Small intestine (tissue), 4 donors: ENCODE results near the gene KRT3. TPM values are rescaled to one million over a fixed set of nuclear protein-coding genes. Genes with fewer than 3 reads are reported as not detected.

Source experiments
- polyA plus RNA-seq, 4 donors: library from polyadenylated mRNA; stranded (reverse) in 3 of 4; unstranded in 1 of 4; fragments of 200-250 nt in 3 of 4; fragments of 120-200 nt in 1 of 4; gene quantifications; one replicate each; pipeline versions ENCODE4 v1.2.1 to v1.2.3, GENCODE V29; 2013
- donor health status: healthy with polysubstance abuse.
- donor health status: Bipolar disorder and iron deficiency.
- donor health status: healthy.

Gene KRT3
- polyA plus RNA-seq, 4 donors, result not detected

Other genes starting within 250 kb of the KRT3 start
- gene KRT71, start 243.0 kb downstream of the KRT3 start, polyA plus RNA-seq, result not detected
- under 1 TPM in 1 of 4 donors, not detected in 3; 0.27 TPM for gene KRT74, start 222.3 kb downstream of the KRT3 start, polyA plus RNA-seq
- 10 to 100 TPM in 1 of 4 donors, 1 to 10 TPM in 2, not detected in 1; 3.2 to 24.6 (median 9.8) TPM for gene KRT72, start 194.7 kb downstream of the KRT3 start, polyA plus RNA-seq
- gene KRT73, start 177.6 kb downstream of the KRT3 start, polyA plus RNA-seq, result 1 to 10 TPM in 2 of 4 donors, under 1 TPM in 1, not detected in 1; 0.84 to 2.2 (median 1.4) TPM
- 1 to 10 TPM in 3 of 4 donors, not detected in 1; 1.1 to 2.2 (median 1.1) TPM for gene KRT2, start 143.9 kb downstream of the KRT3 start, polyA plus RNA-seq
- under 1 TPM in 1 of 4 donors, not detected in 3; 0.50 TPM for gene KRT1, start 115.7 kb downstream of the KRT3 start, polyA plus RNA-seq
- under 1 TPM in 2 of 4 donors, not detected in 2; 0.01 to 0.86 TPM for gene KRT77, start 92.6 kb downstream of the KRT3 start, polyA plus RNA-seq
- gene KRT76, start 18.8 kb downstream of the KRT3 start, polyA plus RNA-seq, result not detected
- gene KRT4, start 18.0 kb upstream of the KRT3 start, polyA plus RNA-seq, result 10 to 100 TPM in 1 of 4 donors, 1 to 10 TPM in 2, under 1 TPM in 1; 0.04 to 12.3 (median 4.4) TPM
- under 1 TPM in 1 of 4 donors, not detected in 3; 0.31 TPM for gene KRT79, start 38.2 kb upstream of the KRT3 start, polyA plus RNA-seq
- gene KRT78, start 52.9 kb upstream of the KRT3 start, polyA plus RNA-seq, result 1 to 10 TPM in 1 of 4 donors, under 1 TPM in 2, not detected in 1; 0.30 to 1.8 (median 0.54) TPM
- gene KRT8, start 109.0 kb upstream of the KRT3 start, polyA plus RNA-seq, result 1,000 to 10,000 TPM; 1,795 to 3,002 (median 2,423) TPM
- 1,000 to 10,000 TPM in 1 of 4 donors, 100 to 1,000 TPM in 3; 484 to 1,243 (median 612) TPM for gene KRT18, start 153.0 kb upstream of the KRT3 start, polyA plus RNA-seq
- 100 to 1,000 TPM; 160 to 422 (median 206) TPM for gene EIF4B, start 210.3 kb upstream of the KRT3 start, polyA plus RNA-seq